ENCODE measurements around the gene MICAL3.
"Not testable (repeated sequence)": the region's sequence is repeated elsewhere in the genome, so short reads cannot be mapped to it uniquely, and the experiment has no call there.

MICAL3 gene

GRCh38 chr22:17772958-17773605 is 251.3 kb downstream of the MICAL3 start:
- DNase-seq = no peak

GRCh38 chr22:17772249-17772957 is 252.0 kb downstream of the MICAL3 start:
- DNase-seq = no peak

GRCh38 chr22:17770180-17771077 is 253.9 kb downstream of the MICAL3 start:
- no peak for DNase-seq

GRCh38 chr22:17769716-17770082 is 254.7 kb downstream of the MICAL3 start:
- DNase-seq = no peak

- DNase-seq = no peak
Measured at GRCh38 chr22:17769013-17769715, 255.2 kb downstream of the MICAL3 start.

- DNase-seq = no peak
Measured at GRCh38 chr22:17767233-17768065, 256.9 kb downstream of the MICAL3 start.

- not testable (repeated sequence) for DNase-seq
Measured at GRCh38 chr22:17764852-17765251, 259.5 kb downstream of the MICAL3 start.

GRCh38 chr22:17764036-17764435 is 260.3 kb downstream of the MICAL3 start:
- DNase-seq = no peak

- not testable (repeated sequence) for DNase-seq
Measured at GRCh38 chr22:17763442-17763841, 260.9 kb downstream of the MICAL3 start.

- DNase-seq = no peak
Measured at GRCh38 chr22:17761138-17761488, 263.2 kb downstream of the MICAL3 start.

- no peak for DNase-seq
Measured at GRCh38 chr22:17754233-17754925, 270.0 kb downstream of the MICAL3 start.

GRCh38 chr22:17753401-17753989 is 270.9 kb downstream of the MICAL3 start:
- no peak for DNase-seq

GRCh38 chr22:17751596-17751995 is 272.8 kb downstream of the MICAL3 start:
- DNase-seq = no peak

- no peak for DNase-seq
Measured at GRCh38 chr22:17749605-17750395, 274.6 kb downstream of the MICAL3 start.

- DNase-seq = no peak
Measured at GRCh38 chr22:17748555-17749353, 275.6 kb downstream of the MICAL3 start.

- no peak for DNase-seq
Measured at GRCh38 chr22:17746916-17747315, 277.4 kb downstream of the MICAL3 start.

GRCh38 chr22:17744430-17744829 is 279.9 kb downstream of the MICAL3 start:
- no peak for DNase-seq

- no peak for DNase-seq
Measured at GRCh38 chr22:17743661-17744411, 280.5 kb downstream of the MICAL3 start.

GRCh38 chr22:17742527-17742902 is 281.8 kb downstream of the MICAL3 start:
- DNase-seq = no peak
